ENCODE data around the gene SAMD5.
"Not testable (repeated sequence)": the region's sequence is repeated elsewhere in the genome, so short reads cannot be mapped to it uniquely, and the experiment has no call there.

Gene SAMD5

GRCh38 chr6:147528511-147529145 is 20.1 kb downstream of the SAMD5 start:
- no peak for DNase-seq

GRCh38 chr6:147530132-147531060 is 21.9 kb downstream of the SAMD5 start:
- DNase-seq: no peak

- no peak for DNase-seq
Observed at GRCh38 chr6:147531321-147531720, 22.8 kb downstream of the SAMD5 start.

GRCh38 chr6:147534116-147534860 is 25.8 kb downstream of the SAMD5 start:
- DNase-seq: no peak

- DNase-seq: no peak
Observed at GRCh38 chr6:147538821-147539220, 30.3 kb downstream of the SAMD5 start.

- no peak for DNase-seq
Observed at GRCh38 chr6:147540075-147540474, 31.6 kb downstream of the SAMD5 start.

GRCh38 chr6:147542436-147542835 is 33.9 kb downstream of the SAMD5 start:
- not testable (repeated sequence) for DNase-seq

GRCh38 chr6:147544420-147544819 is 35.9 kb downstream of the SAMD5 start:
- DNase-seq: no peak

- no peak for DNase-seq
Observed at GRCh38 chr6:147546501-147547368, 38.2 kb downstream of the SAMD5 start.

- no peak for DNase-seq
Observed at GRCh38 chr6:147547369-147547902, 38.9 kb downstream of the SAMD5 start.

GRCh38 chr6:147548921-147549475 is 40.5 kb downstream of the SAMD5 start:
- no peak for DNase-seq

- DNase-seq: no peak
Observed at GRCh38 chr6:147549531-147549930, 41.0 kb downstream of the SAMD5 start.

- DNase-seq: no peak
Observed at GRCh38 chr6:147551976-147552375, 43.5 kb downstream of the SAMD5 start.

GRCh38 chr6:147553099-147553498 is 44.6 kb downstream of the SAMD5 start:
- no peak for DNase-seq

GRCh38 chr6:147554281-147554680 is 45.8 kb downstream of the SAMD5 start:
- DNase-seq: no peak

- no peak for DNase-seq
Observed at GRCh38 chr6:147559006-147559405, 50.5 kb downstream of the SAMD5 start.

GRCh38 chr6:147560670-147561069 is 52.2 kb downstream of the SAMD5 start:
- DNase-seq: no peak

GRCh38 chr6:147561726-147562125 is 53.2 kb downstream of the SAMD5 start:
- peak; percentile 63 for DNase-seq

GRCh38 chr6:147563472-147563871 is 55.0 kb downstream of the SAMD5 start:
- peak; percentile 32 for DNase-seq

GRCh38 chr6:147564556-147564955 is 56.1 kb downstream of the SAMD5 start:
- no peak for DNase-seq

- DNase-seq: no peak
Observed at GRCh38 chr6:147566244-147566898, 57.9 kb downstream of the SAMD5 start.
